ENCODE results near the gene PIP4K2A. TPM values are rescaled to one million over a fixed set of nuclear protein-coding genes. Genes with fewer than 3 reads are reported as not detected.

The PIP4K2A gene
- total RNA-seq, 4 donors from 2014 or later: 3.1 to 19.1 (median 7.6) TPM

- no peak for DNase-seq
- H3K9me3 ChIP-seq: no peaks in the 10 kb centered on the region
- intact Hi-C loops (cut with DNase I): no loop called here
- no peak overlapping the region for H3K4me3 ChIP-seq
- 89 to 94% methylated on average over 3 of the region's 3 CpGs for WGBS, 2 donors
- peak overlapping the region in 3 of 4 donors; percentile 42 to 57 (median 53) for H3K27ac ChIP-seq
- H3K36me3 ChIP-seq: no peaks in the 10 kb centered on the region
- H3K27me3 ChIP-seq: no peaks in the 10 kb centered on the region
- TF ChIP-seq, protein P1, sequence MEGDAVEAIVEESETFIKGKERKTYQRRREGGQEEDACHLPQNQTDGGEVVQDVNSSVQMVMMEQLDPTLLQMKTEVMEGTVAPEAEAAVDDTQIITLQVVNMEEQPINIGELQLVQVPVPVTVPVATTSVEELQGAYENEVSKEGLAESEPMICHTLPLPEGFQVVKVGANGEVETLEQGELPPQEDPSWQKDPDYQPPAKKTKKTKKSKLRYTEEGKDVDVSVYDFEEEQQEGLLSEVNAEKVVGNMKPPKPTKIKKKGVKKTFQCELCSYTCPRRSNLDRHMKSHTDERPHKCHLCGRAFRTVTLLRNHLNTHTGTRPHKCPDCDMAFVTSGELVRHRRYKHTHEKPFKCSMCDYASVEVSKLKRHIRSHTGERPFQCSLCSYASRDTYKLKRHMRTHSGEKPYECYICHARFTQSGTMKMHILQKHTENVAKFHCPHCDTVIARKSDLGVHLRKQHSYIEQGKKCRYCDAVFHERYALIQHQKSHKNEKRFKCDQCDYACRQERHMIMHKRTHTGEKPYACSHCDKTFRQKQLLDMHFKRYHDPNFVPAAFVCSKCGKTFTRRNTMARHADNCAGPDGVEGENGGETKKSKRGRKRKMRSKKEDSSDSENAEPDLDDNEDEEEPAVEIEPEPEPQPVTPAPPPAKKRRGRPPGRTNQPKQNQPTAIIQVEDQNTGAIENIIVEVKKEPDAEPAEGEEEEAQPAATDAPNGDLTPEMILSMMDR (IDR thresholded peaks at IDR 0.05): no peak
- TF ChIP-seq POLR2A (IDR thresholded peaks at IDR 0.05): no peak
- H3K4me1 ChIP-seq: peaks cover 11 to 86% (median 33%) of the 10 kb centered on the region in 3 donors
Observed at GRCh38 chr10:22620929-22621328, 93.4 kb downstream of the PIP4K2A start.

DNA sequence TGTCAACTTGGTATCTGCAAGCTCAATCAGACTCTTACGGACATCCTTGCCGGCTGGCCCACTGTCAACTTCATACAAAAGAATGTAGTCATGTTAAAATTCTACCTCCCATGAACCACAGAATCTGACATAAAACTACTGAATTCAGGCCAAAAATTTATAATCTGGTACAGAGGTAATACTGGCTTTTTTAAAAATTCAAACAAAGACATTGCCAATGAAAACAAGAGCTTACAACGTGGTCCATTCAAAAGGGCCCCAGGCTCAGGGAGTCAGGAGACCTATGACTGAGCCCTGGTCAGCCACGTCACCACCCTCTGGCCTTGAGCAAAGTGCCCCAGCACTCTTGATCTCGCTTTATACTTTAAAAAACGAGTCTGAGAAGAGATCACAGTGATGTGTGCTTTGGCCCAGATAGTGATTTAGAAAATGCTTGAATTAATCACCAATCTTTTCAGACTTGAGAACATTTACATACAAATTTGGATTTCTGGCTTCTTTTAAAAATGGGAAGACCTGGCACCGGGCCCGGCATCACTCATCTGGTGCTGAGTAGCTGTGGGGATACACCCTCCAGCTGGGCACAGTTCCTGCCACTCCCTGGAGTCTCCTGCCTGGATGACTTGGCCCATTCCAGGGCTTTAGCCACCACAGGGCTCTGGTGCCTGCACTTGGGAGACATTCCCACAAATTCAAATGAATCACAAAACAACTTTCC, 94.1 kb downstream of the PIP4K2A start:
- intact Hi-C loops (cut with DNase I): no loop called here

GRCh38 chr10:22619101-22619500, 95.3 kb downstream of the PIP4K2A start:
- H3K4me3 ChIP-seq: no peak overlapping the region
- no peak for TF ChIP-seq POLR2A (IDR thresholded peaks at IDR 0.05)
- TF ChIP-seq, protein P1 (IDR thresholded peaks at IDR 0.05): no peak
- H3K36me3 ChIP-seq: no peaks in the 10 kb centered on the region
- no peaks in the 10 kb centered on the region for H3K9me3 ChIP-seq
- no peaks in the 10 kb centered on the region for H3K27me3 ChIP-seq
- no peak for DNase-seq
- 64 to 69% methylated on average over 2 of the region's 2 CpGs for WGBS, 2 donors
- peaks cover 6 to 82% (median 38%) of the 10 kb centered on the region in 3 donors for H3K4me1 ChIP-seq
- no peak overlapping the region for H3K27ac ChIP-seq
- intact Hi-C loops (cut with DNase I): no loop called here

More for the DNA sequence above, 94.1 kb downstream of the PIP4K2A start:
- Histone ChIP-seq H3K27me3 (no peaks in the 10 kb centered on the region), H3K36me3 (no peaks in the 10 kb centered on the region), H3K27ac (peak overlapping the region in 3 of 4 donors; percentile 42 to 57 (median 53)), H3K4me1 (peaks cover 11 to 86% (median 35%) of the 10 kb centered on the region in 3 donors), H3K9me3 (no peaks in the 10 kb centered on the region), H3K4me3 (no peak overlapping the region)
- 14 to 21% methylated on average over 8 of the region's 8 CpGs for WGBS, 2 donors
- no peak for TF ChIP-seq POLR2A (IDR thresholded peaks at IDR 0.05)
- TF ChIP-seq, protein P1 (IDR thresholded peaks at IDR 0.05): no peak
- no peak for DNase-seq

DNA sequence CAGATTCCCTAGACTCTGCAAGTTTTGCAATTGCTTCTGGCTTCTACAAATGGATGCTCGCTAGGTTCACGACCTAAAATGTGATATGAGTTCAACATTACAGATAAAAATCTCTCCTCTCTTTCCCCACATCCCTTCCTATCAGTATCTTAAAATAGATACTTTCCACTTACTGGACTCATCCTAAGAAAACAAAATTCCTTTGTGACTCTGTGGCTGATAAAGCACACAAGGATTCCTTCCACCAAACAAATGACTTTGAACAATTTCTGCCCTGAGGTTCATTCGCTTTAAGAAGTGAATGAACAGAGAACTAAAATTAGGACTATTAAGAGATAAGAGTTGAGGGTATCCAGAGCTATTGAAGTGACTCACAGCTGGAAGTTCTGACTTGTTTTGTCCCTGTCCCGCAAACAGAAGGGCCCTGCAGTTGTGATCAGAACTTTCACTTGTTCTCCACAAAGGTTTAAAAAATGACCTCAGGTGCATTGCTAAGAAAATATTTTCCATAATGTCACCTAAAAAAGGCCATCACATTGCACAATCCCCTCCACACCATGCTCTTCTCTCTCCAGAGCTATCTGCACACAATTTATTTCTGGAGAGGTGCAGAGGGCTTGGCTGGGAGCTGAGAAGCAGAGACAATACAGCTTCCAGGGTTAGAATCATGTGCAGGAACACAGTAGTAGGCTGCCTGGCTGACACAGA, 96.1 kb downstream of the PIP4K2A start:
- no peak for TF ChIP-seq POLR2A (IDR thresholded peaks at IDR 0.05)
- TF ChIP-seq, protein P1 (IDR thresholded peaks at IDR 0.05): no peak
- Histone ChIP-seq H3K36me3 (no peaks in the 10 kb centered on the region), H3K4me1 (peaks cover 0 to 78% (median 32%) of the 10 kb centered on the region in 3 donors), H3K9me3 (no peaks in the 10 kb centered on the region), H3K27me3 (no peaks in the 10 kb centered on the region), H3K27ac (peak overlapping the region in 2 of 4 donors; percentile 14 to 16), H3K4me3 (no peak overlapping the region)
- WGBS, 2 donors: 65 to 66% methylated on average over 4 of the region's 4 CpGs
- intact Hi-C loops (cut with DNase I): no loop called here
- no peak for DNase-seq

GRCh38 chr10:22617516-22617915, 96.9 kb downstream of the PIP4K2A start:
- intact Hi-C loops (cut with DNase I): no loop called here
- no peaks in the 10 kb centered on the region for H3K27me3 ChIP-seq
- peaks cover 0 to 82% (median 31%) of the 10 kb centered on the region in 3 donors for H3K4me1 ChIP-seq
- TF ChIP-seq, protein P1 (IDR thresholded peaks at IDR 0.05): no peak
- TF ChIP-seq POLR2A (IDR thresholded peaks at IDR 0.05): no peak
- H3K36me3 ChIP-seq: no peaks in the 10 kb centered on the region
- WGBS, 2 donors: 89 to 92% methylated on average over 3 of the region's 3 CpGs
- no peaks in the 10 kb centered on the region for H3K9me3 ChIP-seq
- peak overlapping the region in 2 of 4 donors; percentile 10 to 14 for H3K27ac ChIP-seq
- no peak overlapping the region for H3K4me3 ChIP-seq
- DNase-seq: no peak
